ENCODE measurements around the gene UNC5A. TPM values are rescaled to one million over a fixed set of nuclear protein-coding genes. Genes with fewer than 3 reads are reported as not detected.

UNC5A gene
- polyA plus RNA-seq, 1 of the 3 experiments (the other 2 are of a cell fraction), result 0.46 TPM

DNA sequence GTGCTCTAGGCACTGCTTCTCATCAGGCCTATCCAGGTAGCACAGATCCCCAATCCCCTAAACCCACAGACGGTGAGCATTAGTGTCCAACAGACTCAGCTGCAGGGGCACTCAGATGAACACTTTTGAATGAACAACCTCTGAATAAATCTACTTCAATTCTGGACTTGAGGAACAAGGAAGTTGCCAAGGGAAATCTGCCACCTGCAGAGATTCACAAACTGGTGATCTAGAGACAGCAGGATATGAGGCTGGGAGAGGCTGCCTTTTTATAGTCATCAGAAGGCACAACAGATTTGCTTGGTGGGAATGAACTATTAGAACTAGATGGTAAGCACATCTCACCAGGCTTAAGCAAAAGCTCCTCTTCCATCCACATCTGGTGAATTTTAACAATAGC lies 95.8 kb downstream of the UNC5A start:
- Histone ChIP-seq H3K9ac (no peak overlapping the region), H4K20me1 (ENCODE audit: insufficient read depth) (no peaks in the 10 kb centered on the region), H3K4me3 (ENCODE audit: low read depth in 2 of 2, low read length in 1 of 2) (no peak overlapping the region), H3K27me3 (ENCODE audit: insufficient read depth) (no peaks in the 10 kb centered on the region), H2AFZ (ENCODE audit: low read depth) (no peak overlapping the region), H3K9me2 (no peaks in the 10 kb centered on the region), H3K4me1 (ENCODE audit: control insufficient read depth in 1 of 2, insufficient read depth in 2 of 2, low read depth in 1 of 2, low read length in 1 of 2) (no peaks in the 10 kb centered on the region; a peak in 1 of 4 replicates), H3K27ac (ENCODE audit: low read depth in 2 of 2, low read length in 1 of 2) (no peak overlapping the region), H3K9me3 (no peaks in the 10 kb centered on the region), H3K4me2 (no peak overlapping the region), H3F3A (replicated peaks; ENCODE audit: insufficient read depth) (no peaks in the 10 kb centered on the region), H3K36me3 (replicated peaks in 1 of 2; ENCODE audit: control insufficient read depth in 1 of 2, insufficient read depth in 2 of 2, low read length in 1 of 2) (peaks cover 59 to 80% of the 10 kb centered on the region in 2 experiments), H3K79me2 (ENCODE audit: insufficient read depth) (no peaks in the 10 kb centered on the region)
- CTCF ChIA-PET, result interaction anchor here (1.3 kb wide), 1 partner anchor 53 kb away, joined by 4 read pairs; no protein-coding TSS in a partner anchor
- WGBS (ENCODE audit: low lambda C conversion rate), result 100% methylated on average over 1 of the region's 1 CpG
- POLR2A ChIA-PET, result no interaction called here
- DNase-seq, result no peak
- TF ChIP-seq GATA2 (CRISPR knock-in tag; IDR thresholded peaks at IDR 0.05), result no peak
- TF ChIP-seq NRF1 (IDR thresholded peaks at IDR 0.05; ENCODE audit: low read depth, low read length), result no peak
- TF ChIP-seq FOXJ3 (CRISPR knock-in tag; IDR thresholded peaks at IDR 0.05), result no peak
- TF ChIP-seq MXI1 (IDR thresholded peaks at IDR 0.05; ENCODE audit: low read depth, low read length), result no peak
- TF ChIP-seq TEAD4 (IDR thresholded peaks at IDR 0.05; ENCODE audit: borderline replicate concordance, insufficient read depth), result no peak
- TF ChIP-seq, protein P1, sequence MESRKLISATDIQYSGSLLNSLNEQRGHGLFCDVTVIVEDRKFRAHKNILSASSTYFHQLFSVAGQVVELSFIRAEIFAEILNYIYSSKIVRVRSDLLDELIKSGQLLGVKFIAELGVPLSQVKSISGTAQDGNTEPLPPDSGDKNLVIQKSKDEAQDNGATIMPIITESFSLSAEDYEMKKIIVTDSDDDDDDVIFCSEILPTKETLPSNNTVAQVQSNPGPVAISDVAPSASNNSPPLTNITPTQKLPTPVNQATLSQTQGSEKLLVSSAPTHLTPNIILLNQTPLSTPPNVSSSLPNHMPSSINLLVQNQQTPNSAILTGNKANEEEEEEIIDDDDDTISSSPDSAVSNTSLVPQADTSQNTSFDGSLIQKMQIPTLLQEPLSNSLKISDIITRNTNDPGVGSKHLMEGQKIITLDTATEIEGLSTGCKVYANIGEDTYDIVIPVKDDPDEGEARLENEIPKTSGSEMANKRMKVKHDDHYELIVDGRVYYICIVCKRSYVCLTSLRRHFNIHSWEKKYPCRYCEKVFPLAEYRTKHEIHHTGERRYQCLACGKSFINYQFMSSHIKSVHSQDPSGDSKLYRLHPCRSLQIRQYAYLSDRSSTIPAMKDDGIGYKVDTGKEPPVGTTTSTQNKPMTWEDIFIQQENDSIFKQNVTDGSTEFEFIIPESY (IDR thresholded peaks at IDR 0.05; ENCODE audit: borderline replicate concordance, low read depth), result no peak
- TF ChIP-seq FOXM1 (IDR thresholded peaks at IDR 0.05; ENCODE audit: low read depth), result no peak
- TF ChIP-seq FOSL2 (IDR thresholded peaks at IDR 0.05; ENCODE audit: borderline replicate concordance, low read depth), result no peak
- no peak for TF ChIP-seq RCOR1 (IDR thresholded peaks at IDR 0.05; ENCODE audit: low read length)
- no peak for TF ChIP-seq SMC3 (IDR thresholded peaks at IDR 0.05; ENCODE audit: low read depth, low read length)
- TF ChIP-seq RAD21 (IDR thresholded peaks at IDR 0.05; ENCODE audit: low read length), result no peak
- TF ChIP-seq RFX5 (IDR thresholded peaks at IDR 0.05; ENCODE audit: low read length), result no peak
- TF ChIP-seq ELF1 (IDR thresholded peaks at IDR 0.05), result no peak
- no peak for TF ChIP-seq SIN3A (IDR thresholded peaks at IDR 0.05; ENCODE audit: borderline replicate concordance, low read depth, low read length)

DNA sequence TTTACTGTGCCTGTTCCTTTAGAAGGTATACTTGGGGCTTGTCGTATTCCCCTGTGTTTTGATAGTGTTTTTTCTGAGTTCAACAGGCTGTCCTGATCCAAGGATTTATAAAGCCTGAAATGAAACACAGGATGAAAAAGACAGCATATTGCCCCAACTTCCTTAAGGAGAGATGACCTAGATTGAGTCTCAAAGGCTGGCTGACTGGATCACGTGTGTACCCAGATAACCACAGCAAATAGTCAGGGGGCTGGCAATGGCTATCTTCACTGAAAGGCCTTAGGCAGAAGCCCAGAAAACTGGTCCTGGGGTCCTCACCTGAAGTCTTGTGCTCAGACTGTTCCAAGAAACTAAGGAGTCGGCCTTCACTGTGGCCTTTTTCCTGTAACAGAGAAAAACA lies 96.4 kb downstream of the UNC5A start:
- Histone ChIP-seq H3K9me3 (no peaks in the 10 kb centered on the region), H3K9me2 (no peaks in the 10 kb centered on the region), H3K9ac (no peak overlapping the region), H3K4me2 (no peak overlapping the region), H3K79me2 (ENCODE audit: insufficient read depth) (no peaks in the 10 kb centered on the region), H2AFZ (ENCODE audit: low read depth) (no peak overlapping the region), H3K27ac (ENCODE audit: low read depth in 2 of 2, low read length in 1 of 2) (no peak overlapping the region), H3K27me3 (ENCODE audit: insufficient read depth) (no peaks in the 10 kb centered on the region), H3K4me3 (ENCODE audit: low read depth in 2 of 2, low read length in 1 of 2) (no peak overlapping the region), H3K4me1 (ENCODE audit: control insufficient read depth in 1 of 2, insufficient read depth in 2 of 2, low read depth in 1 of 2, low read length in 1 of 2) (no peaks in the 10 kb centered on the region; a peak in 1 of 4 replicates), H3K36me3 (replicated peaks in 1 of 2; ENCODE audit: control insufficient read depth in 1 of 2, insufficient read depth in 2 of 2, low read length in 1 of 2) (peaks cover 59 to 77% of the 10 kb centered on the region in 2 experiments), H3F3A (replicated peaks; ENCODE audit: insufficient read depth) (no peaks in the 10 kb centered on the region), H4K20me1 (ENCODE audit: insufficient read depth) (no peaks in the 10 kb centered on the region)
- POLR2A ChIA-PET, result no interaction called here
- WGBS (ENCODE audit: low lambda C conversion rate), result 94% methylated on average over 3 of the region's 3 CpGs
- CTCF ChIA-PET, result interaction anchor here (1.3 kb wide), 1 partner anchor 52 kb away, joined by 4 read pairs; no protein-coding TSS in a partner anchor
- DNase-seq, result no peak
- TF ChIP-seq YY1 (IDR thresholded peaks at IDR 0.05; ENCODE audit: low read depth), result no peak
- no peak for TF ChIP-seq GATA2 (CRISPR knock-in tag; IDR thresholded peaks at IDR 0.05)
- TF ChIP-seq RFX5 (IDR thresholded peaks at IDR 0.05; ENCODE audit: low read length), result no peak
- TF ChIP-seq JUND (IDR thresholded peaks at IDR 0.05), result no peak
- TF ChIP-seq EZH2phosphoT487 (IDR thresholded peaks at IDR 0.05; ENCODE audit: borderline replicate concordance, low read depth), result no peak
- TF ChIP-seq RAD21 (IDR thresholded peaks at IDR 0.05; ENCODE audit: low read length), result no peak
- no peak for TF ChIP-seq TEAD4 (IDR thresholded peaks at IDR 0.05; ENCODE audit: borderline replicate concordance, insufficient read depth)
- TF ChIP-seq, protein P2, sequence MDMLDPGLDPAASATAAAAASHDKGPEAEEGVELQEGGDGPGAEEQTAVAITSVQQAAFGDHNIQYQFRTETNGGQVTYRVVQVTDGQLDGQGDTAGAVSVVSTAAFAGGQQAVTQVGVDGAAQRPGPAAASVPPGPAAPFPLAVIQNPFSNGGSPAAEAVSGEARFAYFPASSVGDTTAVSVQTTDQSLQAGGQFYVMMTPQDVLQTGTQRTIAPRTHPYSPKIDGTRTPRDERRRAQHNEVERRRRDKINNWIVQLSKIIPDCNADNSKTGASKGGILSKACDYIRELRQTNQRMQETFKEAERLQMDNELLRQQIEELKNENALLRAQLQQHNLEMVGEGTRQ (IDR thresholded peaks at IDR 0.05; ENCODE audit: borderline replicate concordance, low read depth, low read length), result no peak
- TF ChIP-seq, protein P3, sequence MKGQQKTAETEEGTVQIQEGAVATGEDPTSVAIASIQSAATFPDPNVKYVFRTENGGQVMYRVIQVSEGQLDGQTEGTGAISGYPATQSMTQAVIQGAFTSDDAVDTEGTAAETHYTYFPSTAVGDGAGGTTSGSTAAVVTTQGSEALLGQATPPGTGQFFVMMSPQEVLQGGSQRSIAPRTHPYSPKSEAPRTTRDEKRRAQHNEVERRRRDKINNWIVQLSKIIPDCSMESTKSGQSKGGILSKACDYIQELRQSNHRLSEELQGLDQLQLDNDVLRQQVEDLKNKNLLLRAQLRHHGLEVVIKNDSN (IDR thresholded peaks at IDR 0.05; ENCODE audit: borderline replicate concordance, low read depth), result no peak
- TF ChIP-seq, protein P4, sequence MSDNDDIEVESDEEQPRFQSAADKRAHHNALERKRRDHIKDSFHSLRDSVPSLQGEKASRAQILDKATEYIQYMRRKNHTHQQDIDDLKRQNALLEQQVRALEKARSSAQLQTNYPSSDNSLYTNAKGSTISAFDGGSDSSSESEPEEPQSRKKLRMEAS (IDR thresholded peaks at IDR 0.05; ENCODE audit: low read depth), result no peak
- TF ChIP-seq, protein P1 (IDR thresholded peaks at IDR 0.05; ENCODE audit: borderline replicate concordance, low read depth), result no peak
- TF ChIP-seq EP300 (IDR thresholded peaks at IDR 0.05; ENCODE audit: borderline replicate concordance in 1 of 2, low read depth in 1 of 2, low read length in 1 of 2), result no peak
